ENCODE results near the gene HSD3B7.

The HSD3B7 gene

DNA sequence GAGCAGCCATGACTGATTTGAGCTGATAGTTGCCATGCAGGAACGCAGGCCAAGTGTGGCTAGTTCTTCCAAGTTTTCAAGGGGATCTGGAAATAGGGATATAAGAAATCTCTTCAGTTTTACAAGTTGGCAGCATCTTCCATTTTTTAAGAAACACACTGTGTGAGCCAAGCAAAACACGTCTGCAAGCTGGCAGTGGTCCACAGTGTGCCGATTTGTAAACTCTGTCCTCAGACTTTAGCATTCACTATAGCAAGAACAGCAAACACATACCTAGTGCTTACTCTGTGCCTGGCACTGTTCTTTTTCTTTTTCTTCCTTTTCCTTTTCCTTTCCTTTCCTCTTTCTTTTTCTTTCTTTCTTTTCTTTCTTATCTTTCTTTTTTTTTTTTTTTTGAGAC lies 33.3 kb upstream of the HSD3B7 start:
- DNase-seq (ENCODE audit: low spot score): no peak
- TF ChIP-seq, protein P1, sequence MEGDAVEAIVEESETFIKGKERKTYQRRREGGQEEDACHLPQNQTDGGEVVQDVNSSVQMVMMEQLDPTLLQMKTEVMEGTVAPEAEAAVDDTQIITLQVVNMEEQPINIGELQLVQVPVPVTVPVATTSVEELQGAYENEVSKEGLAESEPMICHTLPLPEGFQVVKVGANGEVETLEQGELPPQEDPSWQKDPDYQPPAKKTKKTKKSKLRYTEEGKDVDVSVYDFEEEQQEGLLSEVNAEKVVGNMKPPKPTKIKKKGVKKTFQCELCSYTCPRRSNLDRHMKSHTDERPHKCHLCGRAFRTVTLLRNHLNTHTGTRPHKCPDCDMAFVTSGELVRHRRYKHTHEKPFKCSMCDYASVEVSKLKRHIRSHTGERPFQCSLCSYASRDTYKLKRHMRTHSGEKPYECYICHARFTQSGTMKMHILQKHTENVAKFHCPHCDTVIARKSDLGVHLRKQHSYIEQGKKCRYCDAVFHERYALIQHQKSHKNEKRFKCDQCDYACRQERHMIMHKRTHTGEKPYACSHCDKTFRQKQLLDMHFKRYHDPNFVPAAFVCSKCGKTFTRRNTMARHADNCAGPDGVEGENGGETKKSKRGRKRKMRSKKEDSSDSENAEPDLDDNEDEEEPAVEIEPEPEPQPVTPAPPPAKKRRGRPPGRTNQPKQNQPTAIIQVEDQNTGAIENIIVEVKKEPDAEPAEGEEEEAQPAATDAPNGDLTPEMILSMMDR (IDR thresholded peaks at IDR 0.05; ENCODE audit: extremely low read depth, missing control alignments): no peak

DNA sequence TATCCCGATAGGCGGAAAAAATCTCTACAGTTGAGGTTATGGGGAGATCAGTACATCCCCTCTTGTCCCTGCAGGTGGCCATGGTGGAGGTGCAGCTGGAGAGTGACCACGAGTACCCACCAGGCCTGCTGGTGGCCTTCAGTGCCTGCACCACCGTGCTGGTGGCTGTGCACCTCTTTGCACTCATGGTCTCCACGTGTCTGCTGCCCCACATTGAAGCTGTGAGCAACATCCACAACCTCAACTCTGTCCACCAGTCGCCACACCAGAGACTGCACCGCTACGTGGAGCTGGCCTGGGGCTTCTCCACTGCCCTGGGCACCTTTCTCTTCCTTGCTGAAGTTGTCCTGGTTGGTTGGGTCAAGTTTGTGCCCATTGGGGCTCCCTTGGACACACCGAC lies 31.9 kb upstream of the HSD3B7 start:
- DNase-seq (ENCODE audit: low spot score): no peak
- TF ChIP-seq, protein P1 (IDR thresholded peaks at IDR 0.05; ENCODE audit: extremely low read depth, missing control alignments): no peak

DNA sequence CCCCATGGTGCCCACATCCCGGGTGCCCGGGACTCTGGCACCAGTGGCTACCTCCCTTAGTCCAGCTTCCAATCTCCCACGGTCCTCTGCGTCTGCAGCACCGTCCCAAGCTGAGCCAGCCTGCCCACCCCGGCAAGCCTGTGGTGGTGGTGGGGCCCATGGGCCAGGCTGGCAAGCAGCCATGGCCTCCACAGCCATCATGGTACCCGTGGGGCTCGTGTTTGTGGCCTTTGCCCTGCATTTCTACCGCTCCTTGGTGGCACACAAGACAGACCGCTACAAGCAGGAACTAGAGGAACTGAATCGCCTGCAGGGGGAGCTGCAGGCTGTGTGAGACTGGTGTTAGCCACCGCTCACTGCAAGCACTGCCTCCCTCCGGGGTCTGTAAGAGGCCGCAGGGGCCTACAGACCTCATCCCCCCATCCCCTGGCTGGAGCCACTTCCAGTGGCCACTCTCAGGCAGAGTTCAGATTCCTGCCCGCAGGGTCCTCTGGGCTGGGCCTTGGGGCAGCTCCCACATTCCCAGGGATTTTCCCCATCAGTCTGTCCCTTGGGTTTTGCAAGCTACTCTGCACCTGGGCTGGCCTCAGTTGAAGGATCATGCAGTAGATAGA lies 31.4 kb upstream of the HSD3B7 start:
- TF ChIP-seq, protein P1 (IDR thresholded peaks at IDR 0.05; ENCODE audit: extremely low read depth, missing control alignments): peak; percentile 71
- no peak for DNase-seq (ENCODE audit: low spot score)

DNA sequence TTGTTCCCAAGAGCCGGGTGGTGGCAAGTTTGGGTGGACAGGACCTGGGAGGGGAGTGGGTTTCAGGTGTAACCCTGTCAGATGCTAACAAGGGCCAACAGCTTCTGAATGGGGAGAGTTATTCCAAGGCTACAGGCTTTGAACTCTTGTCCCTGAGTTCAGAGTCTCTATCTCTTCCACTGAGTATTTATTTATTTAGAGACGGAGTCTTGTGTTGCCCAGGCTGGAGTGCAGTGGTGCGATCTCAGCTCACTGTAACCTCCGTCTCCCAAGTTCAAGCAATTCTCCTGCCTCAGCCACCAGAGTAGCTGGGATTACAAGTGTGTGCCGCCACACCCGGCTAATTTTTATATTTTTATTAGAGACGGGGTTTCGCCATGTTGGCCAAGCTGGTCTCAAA lies 30.0 kb upstream of the HSD3B7 start:
- TF ChIP-seq, protein P1 (IDR thresholded peaks at IDR 0.05; ENCODE audit: extremely low read depth, missing control alignments): no peak
- no peak for DNase-seq (ENCODE audit: low spot score)

DNA sequence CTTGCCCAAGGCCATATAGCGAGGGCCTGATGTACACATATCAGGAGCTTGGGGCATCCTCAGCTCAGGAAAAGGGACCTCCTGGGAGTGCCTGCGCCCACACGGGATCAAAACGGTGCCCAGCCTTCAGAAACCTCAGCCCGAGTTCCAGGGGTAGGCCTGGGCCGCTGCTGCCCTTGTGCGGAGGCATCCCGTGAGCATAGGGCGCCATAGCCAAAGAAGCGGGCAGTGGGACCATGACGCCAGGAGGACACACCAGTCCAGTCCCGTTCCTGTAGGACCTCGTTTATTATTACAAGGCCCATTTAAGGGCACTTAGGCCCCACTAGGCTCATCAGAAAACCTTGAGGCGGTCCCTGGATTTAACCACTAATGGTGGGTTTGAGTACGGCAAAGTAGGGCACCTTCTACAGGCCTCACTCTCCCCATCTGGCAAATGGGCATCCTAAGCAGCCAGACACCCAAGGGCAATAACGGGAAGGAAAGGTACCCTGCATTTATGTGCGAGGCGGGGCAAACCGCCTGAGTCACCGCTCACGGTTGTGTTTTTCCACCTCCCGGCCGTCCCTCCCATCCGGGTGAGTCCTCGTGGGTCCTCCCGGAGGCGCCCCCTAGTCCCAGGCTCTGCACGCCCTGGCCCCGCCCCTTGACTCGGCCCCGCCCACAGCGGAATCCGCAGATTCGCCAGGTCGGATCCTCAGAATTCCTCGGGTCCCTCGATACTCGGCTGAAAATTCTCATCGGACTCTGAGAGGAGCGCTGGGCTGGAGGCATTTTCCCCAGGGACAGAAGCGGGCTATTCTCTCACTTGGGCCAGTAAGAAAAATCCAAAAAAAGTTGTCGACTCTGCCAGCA lies 28.2 kb upstream of the HSD3B7 start:
- peak; percentile 91 for DNase-seq (ENCODE audit: low spot score)
- TF ChIP-seq, protein P1 (IDR thresholded peaks at IDR 0.05; ENCODE audit: extremely low read depth, missing control alignments): no peak

DNA sequence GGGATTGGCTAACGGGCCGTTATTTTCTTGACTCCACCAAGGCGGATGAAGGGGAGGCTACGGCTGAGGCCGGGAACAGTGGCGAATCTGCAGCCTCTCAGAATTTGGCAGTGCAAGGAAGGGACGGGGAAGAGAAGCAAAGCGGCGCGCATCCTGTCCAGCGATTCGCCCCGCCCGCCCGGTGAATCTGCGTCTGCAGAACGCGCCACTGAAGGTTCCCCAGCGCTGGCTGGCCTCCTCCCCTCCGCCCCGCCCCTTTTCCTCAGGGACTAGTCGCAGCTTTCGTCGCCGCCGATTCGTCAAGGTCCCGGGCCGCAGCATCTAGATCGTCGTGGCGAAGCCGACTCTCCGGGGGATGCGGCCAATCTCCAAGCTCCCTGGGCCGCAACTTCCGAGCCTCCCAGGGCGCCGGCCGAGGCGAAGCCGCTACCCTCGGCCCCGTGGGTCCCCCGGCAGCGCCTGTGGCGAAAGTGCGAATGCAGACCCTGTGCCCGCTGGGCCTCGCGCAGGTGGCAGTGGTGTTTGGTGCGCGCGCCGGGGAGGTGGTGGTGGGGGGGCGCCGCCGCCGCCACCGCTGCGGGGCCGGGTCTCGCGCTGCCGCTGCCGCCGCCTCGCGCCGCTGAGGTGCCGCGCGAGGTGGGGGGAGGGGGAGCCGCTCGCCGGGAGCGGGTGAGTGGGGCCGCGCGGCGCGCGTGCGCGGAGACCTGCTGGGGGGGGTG lies 27.4 kb upstream of the HSD3B7 start, which contains the start of gene SETD1A:
TSS of gene SETD1A (plus strand) at position 299 of the 719 bp plus-strand sequence. CDS start 978 bp downstream, outside the sequence.
- TF ChIP-seq, protein P1 (IDR thresholded peaks at IDR 0.05; ENCODE audit: extremely low read depth, missing control alignments): no peak
- peak; percentile 98 for DNase-seq (ENCODE audit: low spot score)

Measured in GM20000 (cell line).